ENCODE measurements around the gene GBF1.

GBF1 gene

DNA sequence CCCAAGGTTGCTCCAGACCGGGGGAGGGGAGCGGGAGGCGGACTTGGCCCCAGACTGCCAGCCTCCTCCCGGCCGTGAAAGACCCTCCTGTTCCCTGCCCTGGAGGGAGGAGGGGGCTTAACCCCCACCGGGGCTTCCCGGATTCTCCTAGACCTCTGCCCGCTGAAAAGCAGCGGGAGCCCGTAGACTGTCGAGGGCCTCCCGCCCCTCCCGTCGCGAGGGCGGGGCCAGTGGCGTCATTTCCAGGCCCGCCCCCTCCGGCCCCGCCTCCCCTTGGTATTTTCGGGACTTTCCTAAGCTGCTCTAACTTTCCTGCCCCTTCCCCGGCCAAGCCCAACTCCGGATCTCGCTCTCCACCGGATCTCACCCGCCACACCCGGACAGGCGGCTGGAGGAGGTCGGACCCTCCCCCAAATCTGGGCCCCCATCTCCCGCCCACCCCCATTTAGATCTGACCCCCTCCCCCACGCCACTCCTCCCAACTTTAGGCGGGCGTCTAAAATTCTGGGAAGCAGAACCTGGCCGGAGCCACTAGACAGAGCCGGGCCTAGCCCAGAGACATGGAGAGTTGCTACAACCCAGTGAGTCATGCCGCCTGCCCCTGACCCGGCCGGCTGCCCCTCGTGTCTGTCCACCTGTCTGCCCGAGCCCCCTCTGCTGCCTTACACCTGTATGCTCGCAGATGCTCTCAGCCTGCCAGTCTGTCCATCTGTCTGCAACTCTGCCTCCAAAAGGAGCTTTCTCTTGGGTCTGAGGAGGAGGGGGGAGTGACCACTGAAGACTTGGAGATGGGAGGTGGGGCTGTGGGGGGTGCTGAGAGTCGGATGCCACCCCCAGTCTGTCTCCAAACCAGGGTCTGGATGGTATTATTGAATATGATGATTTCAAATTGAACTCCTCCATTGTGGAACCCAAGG is 150.3 kb downstream of the GBF1 start, which contains the start of gene NFKB2:
NFKB2 (plus strand) TSS at position 306 of the 917 bp plus-strand sequence; CDS start at position 561, 255 bp downstream.
- peak; percentile 86 for DNase-seq (ENCODE audit: low read depth)

DNA sequence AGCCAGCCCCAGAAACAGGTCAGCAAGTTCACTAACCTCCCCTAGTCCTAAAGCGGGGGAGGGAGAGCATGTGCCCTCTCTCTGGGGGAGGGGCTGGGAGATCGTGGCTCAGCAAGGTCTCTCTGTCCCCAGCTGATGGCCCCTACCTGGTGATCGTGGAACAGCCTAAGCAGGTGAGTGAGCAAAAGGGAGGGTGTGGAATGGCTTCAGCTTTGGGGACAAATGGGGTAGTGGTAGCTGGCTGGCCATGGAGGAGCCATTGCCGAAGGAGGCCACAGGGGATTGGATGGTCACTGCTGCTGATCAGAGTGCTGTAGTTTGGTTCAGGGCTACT is 151.0 kb downstream of the GBF1 start:
- DNase-seq (ENCODE audit: low read depth) = no peak

DNA sequence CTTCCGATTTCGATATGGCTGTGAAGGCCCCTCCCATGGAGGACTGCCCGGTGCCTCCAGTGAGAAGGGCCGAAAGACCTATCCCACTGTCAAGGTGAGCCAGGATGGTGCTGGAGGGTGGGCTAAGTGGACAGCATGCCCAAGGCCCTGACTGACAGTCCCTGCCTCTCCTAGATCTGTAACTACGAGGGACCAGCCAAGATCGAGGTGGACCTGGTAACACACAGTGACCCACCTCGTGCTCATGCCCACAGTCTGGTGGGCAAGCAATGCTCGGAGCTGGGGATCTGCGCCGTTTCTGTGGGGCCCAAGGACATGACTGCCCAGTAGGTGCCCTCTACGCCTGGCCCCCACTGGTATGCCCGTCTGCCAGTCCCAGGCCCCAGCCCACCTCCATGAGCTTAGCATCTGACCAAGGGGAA is 151.4 kb downstream of the GBF1 start:
- no peak for DNase-seq (ENCODE audit: low read depth)

DNA sequence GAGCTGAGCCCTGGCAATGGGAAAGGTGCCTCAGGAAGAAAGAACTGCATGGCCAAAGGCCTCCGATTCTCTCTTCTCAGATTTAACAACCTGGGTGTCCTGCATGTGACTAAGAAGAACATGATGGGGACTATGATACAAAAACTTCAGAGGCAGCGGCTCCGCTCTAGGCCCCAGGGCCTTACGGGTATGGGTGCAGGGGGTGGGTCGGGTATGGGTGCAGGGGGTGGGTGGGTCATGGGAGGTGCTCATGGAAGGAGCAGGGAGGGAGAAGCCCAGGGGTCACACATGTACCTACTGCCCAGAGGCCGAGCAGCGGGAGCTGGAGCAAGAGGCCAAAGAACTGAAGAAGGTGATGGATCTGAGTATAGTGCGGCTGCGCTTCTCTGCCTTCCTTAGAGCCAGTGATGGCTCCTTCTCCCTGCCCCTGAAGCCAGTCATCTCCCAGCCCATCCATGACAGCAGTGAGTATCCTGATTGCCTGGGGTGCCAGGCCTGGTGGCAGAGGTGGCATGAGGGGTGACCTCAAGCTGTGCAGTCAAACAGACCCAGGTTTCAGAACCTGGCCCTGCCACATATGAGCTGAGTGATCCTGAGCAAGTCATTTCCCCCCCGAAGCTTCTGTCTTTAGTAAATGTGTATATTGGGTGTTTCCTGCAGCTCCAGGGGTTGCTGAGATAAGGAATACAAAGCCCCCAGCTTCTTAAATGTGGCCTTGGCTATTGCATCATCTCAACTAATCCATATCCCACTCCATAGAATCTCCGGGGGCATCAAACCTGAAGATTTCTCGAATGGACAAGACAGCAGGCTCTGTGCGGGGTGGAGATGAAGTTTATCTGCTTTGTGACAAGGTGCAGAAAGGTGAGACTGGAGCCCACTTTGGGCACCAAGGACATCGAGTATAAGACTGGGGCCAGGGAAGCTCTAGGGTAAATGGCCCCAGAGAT is 152.2 kb downstream of the GBF1 start:
- DNase-seq (ENCODE audit: low read depth) = no peak

DNA sequence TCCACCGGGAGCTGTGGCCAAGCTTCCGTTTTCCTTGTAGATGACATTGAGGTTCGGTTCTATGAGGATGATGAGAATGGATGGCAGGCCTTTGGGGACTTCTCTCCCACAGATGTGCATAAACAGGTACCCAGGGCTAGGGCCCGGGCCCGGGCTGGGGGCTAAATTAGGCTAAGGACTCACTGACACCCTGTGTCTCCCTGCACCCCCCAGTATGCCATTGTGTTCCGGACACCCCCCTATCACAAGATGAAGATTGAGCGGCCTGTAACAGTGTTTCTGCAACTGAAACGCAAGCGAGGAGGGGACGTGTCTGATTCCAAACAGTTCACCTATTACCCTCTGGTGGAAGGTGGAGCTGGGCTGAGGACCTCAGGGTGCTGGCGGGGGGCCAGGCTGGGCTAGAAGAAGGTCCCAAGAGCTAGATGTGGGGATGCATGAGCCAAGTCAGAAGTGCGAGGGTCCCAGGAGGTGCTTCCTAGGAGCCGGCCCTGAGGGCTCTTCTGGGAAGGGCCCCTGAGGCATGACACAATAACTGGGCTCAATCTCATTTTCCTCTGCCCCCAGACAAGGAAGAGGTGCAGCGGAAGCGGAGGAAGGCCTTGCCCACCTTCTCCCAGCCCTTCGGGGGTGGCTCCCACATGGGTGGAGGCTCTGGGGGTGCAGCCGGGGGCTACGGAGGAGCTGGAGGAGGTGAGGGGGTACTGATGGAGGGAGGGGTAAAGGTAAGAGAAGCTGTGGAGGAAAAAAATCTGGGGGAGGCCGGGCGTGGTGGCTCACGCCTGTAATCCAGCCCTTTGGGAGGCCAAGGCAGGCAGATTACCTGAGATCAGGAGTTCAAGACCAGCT is 153.1 kb downstream of the GBF1 start:
- no peak for DNase-seq (ENCODE audit: low read depth)

DNA sequence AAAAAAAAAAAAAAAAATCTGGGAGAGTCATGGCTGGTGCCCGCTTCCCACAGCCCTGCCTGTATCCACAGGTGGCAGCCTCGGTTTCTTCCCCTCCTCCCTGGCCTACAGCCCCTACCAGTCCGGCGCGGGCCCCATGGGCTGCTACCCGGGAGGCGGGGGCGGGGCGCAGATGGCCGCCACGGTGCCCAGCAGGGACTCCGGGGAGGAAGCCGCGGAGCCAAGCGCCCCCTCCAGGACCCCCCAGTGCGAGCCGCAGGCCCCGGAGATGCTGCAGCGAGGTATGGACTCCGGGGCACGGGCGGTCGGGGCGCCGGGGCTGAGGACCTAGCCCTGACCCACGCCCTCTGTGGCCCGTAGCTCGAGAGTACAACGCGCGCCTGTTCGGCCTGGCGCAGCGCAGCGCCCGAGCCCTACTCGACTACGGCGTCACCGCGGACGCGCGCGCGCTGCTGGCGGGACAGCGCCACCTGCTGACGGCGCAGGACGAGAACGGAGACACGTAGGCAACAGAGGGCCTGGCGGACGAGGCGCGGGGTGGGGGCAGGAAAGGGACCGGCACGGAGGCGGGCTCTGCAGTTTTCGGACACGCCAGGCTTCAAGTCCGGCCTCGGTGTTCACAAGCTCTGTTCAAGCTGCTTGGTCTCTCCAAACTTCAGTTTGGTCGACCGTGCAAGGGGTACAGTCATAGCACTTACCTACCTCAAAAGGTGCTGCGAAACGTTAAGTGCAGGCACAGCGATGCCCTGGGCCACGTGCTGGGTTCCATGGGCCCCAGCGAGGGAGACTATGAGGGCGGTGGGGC is 154.1 kb downstream of the GBF1 start:
- DNase-seq (ENCODE audit: low read depth) = peak; percentile 78

DNA sequence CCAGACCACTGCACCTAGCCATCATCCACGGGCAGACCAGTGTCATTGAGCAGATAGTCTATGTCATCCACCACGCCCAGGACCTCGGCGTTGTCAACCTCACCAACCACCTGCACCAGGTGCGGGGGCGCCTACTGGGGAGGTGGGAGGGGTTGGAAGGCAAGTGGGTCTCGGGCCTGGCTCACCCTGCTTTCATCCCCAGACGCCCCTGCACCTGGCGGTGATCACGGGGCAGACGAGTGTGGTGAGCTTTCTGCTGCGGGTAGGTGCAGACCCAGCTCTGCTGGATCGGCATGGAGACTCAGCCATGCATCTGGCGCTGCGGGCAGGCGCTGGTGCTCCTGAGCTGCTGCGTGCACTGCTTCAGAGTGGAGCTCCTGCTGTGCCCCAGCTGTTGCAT is 154.7 kb downstream of the GBF1 start:
- DNase-seq (ENCODE audit: low read depth) = no peak

DNA sequence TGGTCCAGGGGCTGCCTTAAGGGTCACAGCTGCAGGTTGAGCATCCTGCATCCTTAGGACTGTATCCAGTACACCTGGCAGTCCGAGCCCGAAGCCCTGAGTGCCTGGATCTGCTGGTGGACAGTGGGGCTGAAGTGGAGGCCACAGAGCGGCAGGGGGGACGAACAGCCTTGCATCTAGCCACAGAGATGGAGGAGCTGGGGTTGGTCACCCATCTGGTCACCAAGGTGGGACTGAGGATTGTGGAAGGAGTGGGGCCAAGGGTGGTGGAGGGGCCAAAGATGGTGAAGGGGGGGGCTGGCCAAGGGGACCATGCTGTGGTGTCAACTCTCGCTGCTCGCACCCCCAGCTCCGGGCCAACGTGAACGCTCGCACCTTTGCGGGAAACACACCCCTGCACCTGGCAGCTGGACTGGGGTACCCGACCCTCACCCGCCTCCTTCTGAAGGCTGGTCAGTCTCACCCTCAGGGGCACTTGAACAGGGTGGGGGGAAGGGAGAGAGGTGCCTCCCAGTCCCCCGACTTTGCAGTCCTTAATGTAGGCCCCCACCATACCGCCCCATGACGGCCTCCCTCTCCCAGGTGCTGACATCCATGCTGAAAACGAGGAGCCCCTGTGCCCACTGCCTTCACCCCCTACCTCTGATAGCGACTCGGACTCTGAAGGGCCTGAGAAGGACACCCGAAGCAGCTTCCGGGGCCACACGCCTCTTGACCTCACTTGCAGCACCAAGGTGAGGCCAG is 155.4 kb downstream of the GBF1 start:
- no peak for DNase-seq (ENCODE audit: low read depth)

DNA sequence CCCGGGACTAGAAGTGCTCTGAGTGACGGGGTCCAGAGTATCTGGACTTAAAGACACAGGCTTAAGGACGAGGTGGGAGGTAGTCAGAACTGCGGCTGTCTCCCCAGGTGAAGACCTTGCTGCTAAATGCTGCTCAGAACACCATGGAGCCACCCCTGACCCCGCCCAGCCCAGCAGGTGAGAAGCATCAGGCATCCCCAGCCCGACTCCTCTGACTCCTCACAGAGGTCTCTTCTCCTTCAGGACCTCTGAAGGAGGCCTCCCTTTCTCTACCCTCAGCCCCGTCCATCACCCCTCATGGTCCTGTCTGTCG is 156.0 kb downstream of the GBF1 start:
- no peak for DNase-seq (ENCODE audit: low read depth)

DNA sequence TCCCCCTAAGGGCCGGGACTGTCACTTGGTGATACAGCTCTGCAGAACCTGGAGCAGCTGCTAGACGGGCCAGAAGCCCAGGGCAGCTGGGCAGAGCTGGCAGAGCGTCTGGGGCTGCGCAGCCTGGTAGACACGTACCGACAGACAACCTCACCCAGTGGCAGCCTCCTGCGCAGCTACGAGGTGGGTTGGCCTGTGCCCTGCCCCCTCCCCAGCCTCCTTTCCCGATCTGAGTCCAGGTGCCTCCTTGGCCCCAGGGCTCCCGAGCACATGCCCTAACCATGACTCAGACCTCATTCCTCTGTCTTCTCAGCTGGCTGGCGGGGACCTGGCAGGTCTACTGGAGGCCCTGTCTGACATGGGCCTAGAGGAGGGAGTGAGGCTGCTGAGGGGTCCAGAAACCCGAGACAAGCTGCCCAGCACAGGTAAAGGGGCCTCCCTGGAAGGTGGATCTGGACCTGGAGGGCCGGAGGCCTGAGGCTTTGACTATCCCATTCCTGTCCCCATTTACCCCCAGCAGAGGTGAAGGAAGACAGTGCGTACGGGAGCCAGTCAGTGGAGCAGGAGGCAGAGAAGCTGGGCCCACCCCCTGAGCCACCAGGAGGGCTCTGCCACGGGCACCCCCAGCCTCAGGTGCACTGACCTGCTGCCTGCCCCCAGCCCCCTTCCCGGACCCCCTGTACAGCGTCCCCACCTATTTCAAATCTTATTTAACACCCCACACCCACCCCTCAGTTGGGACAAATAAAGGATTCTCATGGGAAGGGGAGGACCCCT is 156.6 kb downstream of the GBF1 start:
- no peak for DNase-seq (ENCODE audit: low read depth)

DNA sequence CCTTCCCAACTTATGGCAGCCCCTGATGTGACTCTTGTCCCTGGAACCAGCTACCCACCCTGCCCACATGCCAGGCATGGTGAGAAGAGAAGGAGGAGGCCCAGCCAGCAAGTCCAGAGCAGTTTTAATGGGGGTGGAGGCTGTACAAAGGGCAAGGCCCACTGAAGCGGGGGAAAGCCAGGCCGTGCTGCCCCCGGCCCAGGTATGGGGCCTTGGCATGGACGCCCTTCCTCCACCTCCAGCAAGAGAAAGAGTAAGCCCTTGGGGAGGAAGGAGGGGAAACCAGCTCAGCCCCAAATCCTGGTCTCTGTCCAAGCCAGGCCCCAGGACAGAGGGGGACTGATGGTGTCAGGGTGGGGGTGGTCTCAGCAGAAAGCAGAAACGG is 157.2 kb downstream of the GBF1 start:
- no peak for DNase-seq (ENCODE audit: low read depth)

DNA sequence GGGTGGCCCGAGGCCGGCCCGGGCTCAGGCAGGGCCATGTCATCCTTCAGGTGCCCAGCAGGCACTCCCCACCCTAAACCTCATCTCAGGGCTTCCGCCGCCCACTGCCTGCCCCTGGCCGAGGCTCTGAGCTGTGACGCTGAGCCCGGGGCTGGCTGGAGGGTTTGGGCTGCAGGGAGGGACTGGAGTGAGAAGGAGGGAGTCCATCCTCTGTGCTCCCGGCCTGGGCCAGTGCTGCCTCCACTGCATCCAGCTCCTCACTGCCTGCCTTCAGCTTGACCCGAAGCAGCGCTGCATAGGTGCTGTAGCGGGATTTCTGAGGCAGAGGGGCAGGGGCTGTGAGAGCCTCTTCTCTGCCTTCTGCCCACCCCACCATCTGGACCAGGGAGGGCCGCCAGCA is 157.8 kb downstream of the GBF1 start:
- no peak for DNase-seq (ENCODE audit: low read depth)

DNA sequence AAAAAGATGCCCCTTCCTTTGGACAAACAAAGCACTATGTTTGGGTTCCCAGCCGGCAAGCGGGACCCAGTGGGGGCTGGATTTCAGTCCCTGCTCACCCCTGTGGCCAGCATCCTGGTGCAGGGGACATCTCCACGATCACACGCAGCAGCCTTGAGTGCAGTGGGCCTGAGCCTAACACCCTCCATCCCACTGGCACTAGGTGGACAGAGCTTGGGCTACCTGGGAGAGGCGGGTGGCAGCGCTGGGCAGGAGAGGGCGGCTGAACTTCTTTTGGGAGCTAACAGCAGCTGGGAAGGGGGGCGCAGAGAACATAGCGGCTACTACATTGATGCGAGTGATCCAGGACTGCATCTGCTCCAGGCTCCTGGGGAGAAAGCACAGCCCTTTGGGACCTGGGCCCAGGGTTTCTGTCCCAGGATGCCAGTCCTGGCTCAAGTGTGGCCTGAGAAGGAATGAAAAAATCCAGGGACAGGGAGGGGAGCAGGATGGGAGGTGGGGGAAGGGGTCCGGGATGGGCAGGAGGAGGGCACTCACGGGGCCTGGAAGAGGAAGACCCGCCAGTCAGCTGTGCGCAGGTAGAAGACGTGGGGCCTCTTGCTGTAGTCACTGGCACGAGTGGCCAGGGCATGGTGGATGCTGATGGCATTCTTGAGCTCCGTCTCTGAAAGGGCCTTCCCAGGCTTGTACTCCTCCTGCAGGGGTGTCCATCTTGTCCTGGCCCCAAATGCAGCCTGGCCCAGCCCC is 159.2 kb downstream of the GBF1 start:
- DNase-seq (ENCODE audit: low read depth) = no peak

DNA sequence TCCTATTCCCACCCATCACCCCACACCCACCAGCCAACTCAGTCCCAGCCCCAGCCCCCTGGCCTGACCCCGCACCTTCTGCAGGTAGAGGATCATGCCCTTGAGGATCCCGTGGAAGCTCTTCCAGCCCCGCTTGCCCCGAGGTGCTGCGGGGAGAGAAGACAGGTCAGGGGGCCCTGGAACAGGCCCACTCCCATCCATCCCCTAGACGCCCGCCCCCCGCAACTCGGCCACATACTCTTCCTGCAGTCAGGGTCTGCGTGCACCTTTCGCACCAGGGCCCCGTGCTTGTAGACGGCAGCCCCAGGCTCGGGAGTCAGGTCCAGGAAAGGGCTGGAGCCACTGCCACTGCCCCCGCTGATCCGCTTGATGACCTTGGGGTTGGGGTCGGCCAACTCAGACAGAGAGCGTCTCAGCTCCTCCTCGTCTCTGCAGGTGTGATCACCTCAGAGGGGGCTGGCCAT is 159.8 kb downstream of the GBF1 start:
- DNase-seq (ENCODE audit: low read depth) = no peak

DNA sequence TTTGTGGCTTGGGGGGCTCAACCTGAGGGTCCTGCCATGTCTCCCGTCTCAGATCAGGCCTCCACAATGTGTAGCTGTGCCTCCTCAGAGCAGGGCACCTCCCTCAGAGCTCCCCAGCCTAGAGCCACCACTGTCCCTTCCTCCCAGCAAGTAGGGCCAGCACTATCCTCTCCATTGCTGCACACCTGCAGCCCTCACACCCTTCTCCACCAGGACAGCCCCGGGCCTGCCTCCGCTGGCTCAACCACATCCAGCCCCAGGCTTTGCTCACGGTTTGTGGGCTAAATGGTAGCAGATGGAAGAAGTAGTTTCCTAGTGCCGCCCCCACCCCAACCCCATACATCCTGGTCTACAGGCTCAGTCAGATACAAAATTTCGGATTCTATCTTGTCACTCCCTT is 160.3 kb downstream of the GBF1 start:
- DNase-seq (ENCODE audit: low read depth) = no peak

DNA sequence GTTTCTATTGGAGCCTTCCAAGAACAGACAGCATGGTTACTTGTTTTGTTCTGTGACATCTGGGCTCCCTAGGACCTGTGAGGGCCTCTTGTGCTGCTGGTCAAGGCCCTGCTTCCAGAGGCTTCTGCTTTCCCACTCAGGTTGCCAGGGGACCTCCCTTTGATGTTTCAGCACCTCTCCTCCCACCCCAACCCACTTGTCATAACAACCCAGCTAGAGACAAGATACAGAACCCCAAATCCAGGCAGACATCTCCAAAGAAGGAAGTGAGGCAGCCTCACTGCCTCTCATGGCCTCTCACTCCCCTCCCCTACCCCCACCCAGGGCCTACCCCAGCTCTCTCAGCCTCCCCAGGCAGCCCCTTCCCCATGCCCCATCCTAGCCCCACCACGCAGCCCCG is 161.5 kb downstream of the GBF1 start:
- DNase-seq (ENCODE audit: low read depth) = no peak

DNA sequence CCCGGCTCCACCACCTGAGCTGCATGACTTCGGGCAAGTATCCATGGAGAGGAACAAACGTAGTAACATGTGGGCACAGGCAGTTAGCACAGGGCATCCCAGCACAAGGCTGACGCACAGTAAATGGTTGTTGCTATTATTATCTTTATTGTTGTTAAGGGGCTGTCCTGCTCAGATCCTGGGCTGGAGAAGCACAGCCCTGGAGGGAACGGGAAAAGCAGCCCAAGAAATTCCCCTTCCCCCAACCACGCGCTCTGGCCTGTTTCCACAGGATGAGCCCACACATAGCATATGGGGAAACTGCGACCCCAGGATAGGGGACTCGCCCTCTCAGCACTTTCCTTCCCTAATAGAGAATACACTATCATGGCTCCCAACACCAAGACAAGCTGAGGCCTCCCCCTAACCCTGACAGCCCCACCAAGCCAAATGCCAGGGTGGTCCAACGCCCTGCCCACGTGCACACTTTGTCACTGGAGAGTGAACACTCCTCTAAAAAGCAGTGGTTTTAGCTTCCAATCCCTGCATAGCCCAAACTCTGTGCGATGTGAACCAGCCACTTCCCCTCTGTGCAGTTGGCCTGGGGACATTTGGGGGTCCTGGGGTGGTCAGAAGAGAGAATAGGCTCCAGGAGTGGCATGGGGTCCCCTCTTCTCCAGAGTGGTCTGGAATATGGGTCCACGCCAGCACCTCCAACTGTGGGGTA is 162.2 kb downstream of the GBF1 start:
- no peak for DNase-seq (ENCODE audit: low read depth)

DNA sequence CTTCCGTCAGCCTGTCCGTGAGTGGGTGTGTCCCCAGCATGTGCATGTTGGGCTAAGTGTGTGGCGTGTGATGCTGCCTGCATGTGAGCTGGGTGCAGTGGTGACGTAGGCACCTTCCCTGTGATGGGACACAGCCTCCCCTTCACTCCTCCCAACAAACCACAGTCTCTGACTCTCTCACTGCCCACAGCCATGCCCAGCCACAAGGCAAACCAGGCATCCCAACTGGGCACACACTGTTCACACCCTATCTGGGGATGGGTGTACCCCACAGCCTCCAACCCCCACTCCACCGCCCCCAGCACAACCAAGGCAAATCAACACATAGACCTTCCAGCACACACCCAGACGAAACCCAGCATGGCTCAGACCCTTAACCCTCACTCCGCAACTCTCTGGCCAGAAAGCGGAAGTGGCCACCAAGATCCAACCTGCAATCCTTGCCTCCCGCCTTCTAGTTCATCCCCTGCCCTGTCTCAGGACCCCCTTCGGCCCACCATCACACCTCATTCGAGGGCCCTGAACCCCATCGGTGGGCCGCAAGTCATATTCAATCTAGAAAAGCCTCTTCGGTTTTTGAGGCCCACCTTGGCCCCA is 162.9 kb downstream of the GBF1 start:
- DNase-seq (ENCODE audit: low read depth) = no peak

Measured in stimulated activated CD8-positive, alpha-beta memory T cell treated with anti-CD3 and anti-CD28 coated beads, Interleukin-4, amount 100 ng/mL, for 24 hours (primary cell).